Cardiac fibroblast (primary cell): ENCODE measurements around the gene SCN4A.
"Not testable (repeated sequence)": the region's sequence is repeated elsewhere in the genome, so short reads cannot be mapped to it uniquely, and the experiment has no call there.

Experiments used
- DNase-seq, 2 donors: peaks; one replicate each; pipeline versions ENCODE4 v3.0.0 to v3.0.0-alpha.2; 2010; ENCODE audit warnings: low read depth in 2 of 2
- H3K4me3 ChIP-seq, 2 donors: replicated peaks in 1 of 2; 1 replicate in 1 of 2; 2 replicates in 1 of 2; pipeline ENCODE4 v1.5.1; 2011; ENCODE audit warnings: low read depth in 2 of 2, low read length in 2 of 2, mild to moderate bottlenecking in 2 of 2, moderate library complexity in 1 of 2
- CTCF ChIP-seq: IDR thresholded peaks from one replicate; pipeline ENCODE4 v1.5.1; 2011; ENCODE audit warnings: low read depth, mild to moderate bottlenecking, low read length, inconsistent platforms

Gene SCN4A

DNA sequence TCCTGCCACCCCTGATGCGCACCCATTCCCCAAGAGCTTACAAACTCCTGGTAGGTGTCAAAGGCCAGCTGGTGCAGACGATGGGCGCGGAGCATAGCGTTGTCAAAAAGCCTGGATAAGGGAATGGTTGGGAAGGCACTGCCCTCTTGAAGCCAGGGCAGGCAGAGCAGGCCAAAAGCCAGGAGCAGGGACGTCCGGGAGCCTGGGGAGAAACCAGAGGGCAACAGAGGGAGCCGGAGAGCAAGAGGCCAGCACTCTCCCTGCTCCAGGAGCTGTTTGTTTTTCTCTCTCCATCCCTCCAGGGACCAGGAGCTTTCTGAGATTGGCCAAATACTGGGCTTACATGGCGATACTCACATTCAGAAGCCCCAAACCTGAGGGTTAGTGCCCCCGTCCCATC is 54.4 kb downstream of the SCN4A start:
- no peak overlapping the region for H3K4me3 ChIP-seq
- peak; percentile 6 for TF ChIP-seq CTCF
- DNase-seq: peak in 1 of 2 donors; percentile 13

DNA sequence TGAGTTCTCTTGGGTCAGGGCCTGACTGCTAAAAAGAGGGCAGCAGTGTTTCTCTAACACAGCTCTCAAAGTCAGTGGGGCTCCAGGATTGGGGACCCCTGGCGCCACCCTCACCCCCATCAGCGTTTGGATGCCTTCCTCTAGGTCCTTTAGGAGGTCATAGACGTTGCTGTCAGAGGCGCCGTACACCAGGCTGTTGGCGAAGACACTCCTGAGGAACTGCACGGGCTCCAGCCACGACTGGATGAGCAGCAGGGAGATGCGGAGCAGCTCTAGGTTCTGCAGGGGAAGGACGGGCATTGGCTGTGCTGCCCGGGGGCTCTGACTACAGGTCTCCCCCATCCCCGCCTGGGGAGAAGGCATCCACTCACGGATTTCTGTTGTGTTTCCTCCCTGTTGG is 55.1 kb downstream of the SCN4A start:
- no peak for TF ChIP-seq CTCF

GRCh38 chr17:63917206-63917605 is 55.5 kb downstream of the SCN4A start:
- DNase-seq, H3K4me3 ChIP-seq: not testable (repeated sequence)

More for the DNA sequence above, 55.1 kb downstream of the SCN4A start:
- no peak for DNase-seq
- H3K4me3 ChIP-seq: no peak overlapping the region

DNA sequence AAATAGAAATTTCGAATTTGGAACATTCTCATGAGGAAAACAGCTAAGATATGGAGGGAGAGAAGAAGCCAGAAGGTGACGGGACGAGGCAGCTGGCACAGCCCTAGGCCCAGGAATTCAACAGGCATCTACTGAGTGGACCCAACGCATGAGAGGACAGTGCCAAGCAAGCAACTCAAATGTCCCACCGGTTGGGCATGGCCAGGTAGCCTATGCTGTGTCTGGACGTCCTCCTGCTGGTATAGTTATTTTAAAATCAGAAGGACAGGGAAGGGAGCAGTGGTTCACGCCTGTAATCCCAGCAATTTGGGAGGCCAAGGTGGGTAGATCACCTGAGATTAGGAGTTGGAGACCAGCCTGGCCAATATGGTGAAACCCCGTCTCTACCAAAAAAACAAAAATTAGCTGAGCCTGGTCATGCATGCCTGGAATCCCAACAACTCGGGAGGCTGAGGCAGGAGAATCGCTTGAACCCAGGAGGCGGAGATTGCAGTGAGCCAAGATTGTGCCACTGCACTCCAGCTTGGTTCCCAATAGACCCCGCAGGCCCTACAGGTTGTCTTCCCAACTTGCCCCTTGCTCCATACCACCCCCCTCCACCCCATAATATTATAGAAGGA is 56.0 kb downstream of the SCN4A start:
- H3K4me3 ChIP-seq: no peak overlapping the region
- no peak for TF ChIP-seq CTCF
- no peak for DNase-seq

- DNase-seq: not testable (repeated sequence)
Observed at GRCh38 chr17:63915753-63916152, 57.0 kb downstream of the SCN4A start.

DNA sequence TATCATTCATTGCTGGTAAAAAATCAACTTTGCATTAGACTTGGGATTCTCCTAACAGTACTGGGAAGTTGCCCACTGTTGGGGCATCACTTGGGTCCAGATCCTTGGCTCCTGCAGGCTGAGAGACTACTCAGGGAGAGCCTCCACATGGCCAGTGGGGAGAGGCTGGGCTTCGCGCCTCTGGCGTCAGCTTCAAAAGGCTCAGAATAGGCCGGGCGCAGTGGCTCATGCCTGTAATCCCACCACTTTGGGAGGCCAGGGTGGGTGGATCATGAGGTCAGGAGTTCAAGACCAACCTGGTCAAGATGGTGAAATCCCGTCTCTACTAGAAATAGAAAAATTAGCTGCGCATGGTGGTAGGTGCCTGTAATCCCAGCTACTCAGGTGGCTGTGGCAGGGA is 58.2 kb downstream of the SCN4A start:
- no peak overlapping the region for H3K4me3 ChIP-seq
- no peak for DNase-seq
- no peak for TF ChIP-seq CTCF

More at GRCh38 chr17:63915753-63916152, 57.0 kb downstream of the SCN4A start:
- H3K4me3 ChIP-seq: not testable (repeated sequence)

DNA sequence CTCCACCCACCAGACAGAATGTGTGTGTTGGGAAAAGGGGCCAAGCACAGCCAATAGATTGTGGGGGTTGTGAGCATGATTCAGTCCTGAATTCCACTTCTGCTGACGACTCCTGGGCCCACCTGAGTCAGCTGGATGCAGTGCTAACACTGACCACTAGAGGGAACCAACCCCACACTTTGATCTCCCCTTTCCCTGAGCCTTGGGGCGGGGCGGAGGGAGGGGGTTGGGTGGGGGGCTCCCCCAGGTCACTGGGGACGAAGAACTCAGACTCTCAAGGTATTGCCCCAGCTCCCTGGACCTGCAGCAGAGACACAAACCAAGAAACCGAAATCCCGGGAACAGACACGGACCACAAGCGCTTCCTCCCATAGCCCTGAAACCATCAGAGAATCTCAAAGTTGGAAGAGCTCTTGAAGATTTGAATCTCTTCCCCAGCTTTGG is 61.0 kb downstream of the SCN4A start:
- DNase-seq: peak; percentile 19 to 44
- peak; percentile 66 for TF ChIP-seq CTCF
- no peak overlapping the region for H3K4me3 ChIP-seq

DNA sequence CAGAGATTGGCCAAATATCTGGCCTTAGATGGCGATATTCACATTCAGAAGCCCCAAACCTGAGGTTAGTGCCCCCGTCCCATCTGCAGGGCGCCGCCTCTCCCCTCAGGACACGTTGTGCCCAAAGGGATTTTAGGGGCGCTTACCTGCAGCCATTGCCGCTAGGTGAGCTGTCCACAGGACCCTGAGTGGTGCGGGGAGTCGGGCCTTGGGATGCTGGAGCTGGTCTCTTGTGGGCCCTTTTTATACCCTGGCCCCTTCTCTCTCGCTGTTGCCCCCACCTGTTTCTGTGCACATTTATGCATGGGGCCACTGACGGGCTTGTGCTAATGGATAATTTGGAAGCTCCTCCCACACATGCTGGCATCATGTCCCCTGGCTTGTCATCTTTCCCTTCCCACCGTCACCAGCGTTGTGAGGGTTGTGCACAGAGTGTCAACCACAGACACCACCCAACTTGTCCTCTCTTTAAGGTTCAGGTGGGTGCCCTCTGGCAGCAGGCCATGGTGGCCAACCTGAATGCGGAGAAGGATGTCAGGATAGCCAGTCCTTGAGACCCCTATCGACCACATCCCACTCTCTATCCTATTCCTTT is 61.6 kb downstream of the SCN4A start, which contains the start of gene CSHL1:
TSS of gene CSHL1 (minus strand) at position 218 of the 595 bp plus-strand sequence. CDS start at position 156, 62 bp downstream.
- no peak within 1 kb of the TSS for H3K4me3 ChIP-seq
- no peak for DNase-seq
- TF ChIP-seq CTCF: no peak
